NB4 (cell line): Measurements from ENCODE around the gene LINGO3.

Source experiments
- TF ChIP-seq, protein P1 (sequence below): IDR thresholded peaks from one replicate; pipeline ENCODE4 v1.5.1; 2012; ENCODE audit warnings: low read depth, low read length
- TF ChIP-seq, protein P2 (sequence below): IDR thresholded peaks from 2 replicates; pipeline ENCODE4 v1.6.1; 2011; ENCODE audit warnings: low read depth, low read length

- TF ChIP-seq, protein P1, sequence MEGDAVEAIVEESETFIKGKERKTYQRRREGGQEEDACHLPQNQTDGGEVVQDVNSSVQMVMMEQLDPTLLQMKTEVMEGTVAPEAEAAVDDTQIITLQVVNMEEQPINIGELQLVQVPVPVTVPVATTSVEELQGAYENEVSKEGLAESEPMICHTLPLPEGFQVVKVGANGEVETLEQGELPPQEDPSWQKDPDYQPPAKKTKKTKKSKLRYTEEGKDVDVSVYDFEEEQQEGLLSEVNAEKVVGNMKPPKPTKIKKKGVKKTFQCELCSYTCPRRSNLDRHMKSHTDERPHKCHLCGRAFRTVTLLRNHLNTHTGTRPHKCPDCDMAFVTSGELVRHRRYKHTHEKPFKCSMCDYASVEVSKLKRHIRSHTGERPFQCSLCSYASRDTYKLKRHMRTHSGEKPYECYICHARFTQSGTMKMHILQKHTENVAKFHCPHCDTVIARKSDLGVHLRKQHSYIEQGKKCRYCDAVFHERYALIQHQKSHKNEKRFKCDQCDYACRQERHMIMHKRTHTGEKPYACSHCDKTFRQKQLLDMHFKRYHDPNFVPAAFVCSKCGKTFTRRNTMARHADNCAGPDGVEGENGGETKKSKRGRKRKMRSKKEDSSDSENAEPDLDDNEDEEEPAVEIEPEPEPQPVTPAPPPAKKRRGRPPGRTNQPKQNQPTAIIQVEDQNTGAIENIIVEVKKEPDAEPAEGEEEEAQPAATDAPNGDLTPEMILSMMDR: no peak
- TF ChIP-seq, protein P2, sequence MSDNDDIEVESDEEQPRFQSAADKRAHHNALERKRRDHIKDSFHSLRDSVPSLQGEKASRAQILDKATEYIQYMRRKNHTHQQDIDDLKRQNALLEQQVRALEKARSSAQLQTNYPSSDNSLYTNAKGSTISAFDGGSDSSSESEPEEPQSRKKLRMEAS: no peak
Measured at GRCh38 chr19:2339644-2340310, 31.8 kb upstream of the LINGO3 start.
